AG04450 (cell line): Measurements from ENCODE around the gene CUL4B. TPM values are rescaled to one million over a fixed set of nuclear protein-coding genes. Genes with fewer than 3 reads are reported as not detected.
"Not testable (repeated sequence)": the region's sequence is repeated elsewhere in the genome, so short reads cannot be mapped to it uniquely, and the experiment has no call there.

Source experiments
- CTCF ChIA-PET: fragments of 300-600, 350-600 bp; formaldehyde crosslinking; extraction: SDS; loops from one replicate; lab custom pipeline; 2022; ENCODE audit warnings: antibody characterized with exemption, inconsistent platforms; lab: Charles Lee
- POLR2A ChIA-PET: fragments of 350-600 bp; formaldehyde crosslinking; extraction: SDS; loops from one replicate; lab custom pipeline; 2021; ENCODE audit warnings: antibody characterized with exemption, inconsistent platforms; lab: Yijun Ruan, JAX
- DNase-seq: peaks from one replicate; pipeline ENCODE4 v3.0.0-alpha.2; 2011; ENCODE audit warnings: low read depth, low spot score
- H3K27ac ChIP-seq: one replicate; pipeline ENCODE4 v1.5.1; 2012; ENCODE audit warnings: low read depth, low read length, control low read depth
- H3K27me3 ChIP-seq: one replicate; pipeline ENCODE4 v1.6.0; 2012; ENCODE audit warnings: low read length; ENCODE audit not compliant: control insufficient read depth, insufficient read depth
- H3K4me3 ChIP-seq: 2 replicates; pipeline ENCODE4 v1.5.1; 2011; ENCODE audit warnings: mild to moderate bottlenecking, low read depth, low read length, control low read depth
- H3K9me3 ChIP-seq: 2 replicates; pipeline ENCODE4 v1.5.1; 2012; ENCODE audit warnings: low read length; ENCODE audit not compliant: control insufficient read depth, insufficient read depth
- polyA plus RNA-seq: library from polyadenylated mRNA; depleted of rRNA; stranded (reverse); fragments of >200 nt; gene quantifications from 2 replicates; pipeline ENCODE4 v1.2.3, GENCODE V29; 2011
- TF ChIP-seq, protein P1 (sequence below): IDR thresholded peaks from 2 replicates; pipeline ENCODE4 v1.5.1; 2011; ENCODE audit warnings: low read depth, low read length, control low read depth, inconsistent platforms

CUL4B gene
- polyA plus RNA-seq, 1 experiment = 64.5 TPM

DNA sequence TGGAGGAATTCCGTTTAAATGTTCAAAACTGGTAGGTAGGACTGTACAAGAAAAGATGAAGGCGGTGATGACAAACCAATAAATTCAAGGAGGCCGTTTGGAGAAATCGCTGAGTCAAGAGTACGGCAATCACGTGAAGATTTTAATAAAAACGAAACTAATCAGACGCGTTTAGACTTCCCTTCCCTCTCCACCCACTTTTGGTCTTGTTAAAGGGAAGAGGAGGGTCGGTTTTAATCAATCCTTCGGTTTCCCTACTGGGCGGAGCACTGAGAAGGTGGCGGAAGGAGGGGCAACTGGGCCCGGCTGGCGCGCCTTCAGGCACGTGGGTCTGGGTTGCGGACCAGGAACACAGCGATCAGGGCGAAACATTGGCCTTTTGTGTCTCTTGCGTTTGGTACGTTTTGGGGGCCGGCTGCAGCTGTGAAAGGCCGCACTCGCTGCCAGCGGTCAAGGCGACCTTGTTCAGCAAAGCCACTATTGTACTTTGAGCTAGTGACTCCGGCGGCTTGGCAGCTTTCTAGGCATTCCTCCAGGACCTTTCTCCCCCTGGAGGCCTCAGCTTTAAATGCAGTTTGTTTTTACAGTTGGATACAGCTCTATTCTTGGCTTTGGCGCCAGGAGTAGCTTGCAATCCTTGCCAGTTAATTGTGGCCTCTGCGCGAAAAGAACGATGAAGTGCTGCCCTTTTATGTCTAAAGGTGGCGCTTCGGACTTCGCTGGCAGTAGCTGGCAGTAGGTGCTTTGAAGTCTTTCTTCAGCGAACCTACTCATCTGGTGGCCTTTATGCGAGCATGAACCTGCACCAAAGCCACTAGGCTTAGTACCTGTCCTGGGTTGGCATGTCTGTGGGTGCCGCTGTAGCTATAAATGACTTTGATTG, 74.9 kb downstream of the CUL4B start:
- Histone ChIP-seq H3K27me3 (no peaks in the 10 kb centered on the region), H3K9me3 (no peaks in the 10 kb centered on the region), H3K27ac (peak overlapping the region; percentile 82), H3K4me3 (peak overlapping the region; percentile 61)
- TF ChIP-seq, protein P1, sequence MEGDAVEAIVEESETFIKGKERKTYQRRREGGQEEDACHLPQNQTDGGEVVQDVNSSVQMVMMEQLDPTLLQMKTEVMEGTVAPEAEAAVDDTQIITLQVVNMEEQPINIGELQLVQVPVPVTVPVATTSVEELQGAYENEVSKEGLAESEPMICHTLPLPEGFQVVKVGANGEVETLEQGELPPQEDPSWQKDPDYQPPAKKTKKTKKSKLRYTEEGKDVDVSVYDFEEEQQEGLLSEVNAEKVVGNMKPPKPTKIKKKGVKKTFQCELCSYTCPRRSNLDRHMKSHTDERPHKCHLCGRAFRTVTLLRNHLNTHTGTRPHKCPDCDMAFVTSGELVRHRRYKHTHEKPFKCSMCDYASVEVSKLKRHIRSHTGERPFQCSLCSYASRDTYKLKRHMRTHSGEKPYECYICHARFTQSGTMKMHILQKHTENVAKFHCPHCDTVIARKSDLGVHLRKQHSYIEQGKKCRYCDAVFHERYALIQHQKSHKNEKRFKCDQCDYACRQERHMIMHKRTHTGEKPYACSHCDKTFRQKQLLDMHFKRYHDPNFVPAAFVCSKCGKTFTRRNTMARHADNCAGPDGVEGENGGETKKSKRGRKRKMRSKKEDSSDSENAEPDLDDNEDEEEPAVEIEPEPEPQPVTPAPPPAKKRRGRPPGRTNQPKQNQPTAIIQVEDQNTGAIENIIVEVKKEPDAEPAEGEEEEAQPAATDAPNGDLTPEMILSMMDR = peak; percentile 56
- ChIA-PET CTCF (interaction anchor here (0.5 to 2.6 kb wide), 14 partner anchors 8 to 643 kb away, joined by 3 to 15 read pairs (median 4); no protein-coding TSS in a partner anchor), POLR2A (interaction anchor here (0.6 kb wide), 1 partner anchor 1721 kb away, joined by 5 read pairs; no protein-coding TSS in a partner anchor)
- peak; percentile 32 for DNase-seq

DNA sequence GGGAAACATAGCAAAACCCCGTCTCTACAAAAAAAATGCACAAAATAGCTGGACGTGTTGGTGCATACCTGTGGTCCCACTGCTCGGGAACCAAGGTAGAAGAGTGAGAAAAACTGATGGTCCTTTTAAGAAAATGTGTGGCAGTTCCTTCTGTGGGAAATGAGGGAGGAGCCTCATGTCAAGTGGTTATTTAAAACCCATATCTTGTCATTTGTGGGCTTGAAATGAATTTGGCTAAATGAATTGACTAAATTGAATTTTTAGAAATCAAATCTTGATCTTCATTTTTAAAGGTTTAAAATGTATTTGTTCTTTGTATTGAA, 75.5 kb downstream of the CUL4B start:
- TF ChIP-seq, protein P1 = no peak
- no peaks in the 10 kb centered on the region for H3K9me3 ChIP-seq
- no peaks in the 10 kb centered on the region for H3K27me3 ChIP-seq
- ChIA-PET CTCF (interaction anchor here (1.2 to 2.6 kb wide), 5 partner anchors 9 to 167 kb away, joined by 4 to 15 read pairs (median 5); no protein-coding TSS in a partner anchor), POLR2A (no interaction called here)
- H3K27ac ChIP-seq = no peak overlapping the region
- no peak for DNase-seq
- peak overlapping the region; percentile 61 for H3K4me3 ChIP-seq

DNA sequence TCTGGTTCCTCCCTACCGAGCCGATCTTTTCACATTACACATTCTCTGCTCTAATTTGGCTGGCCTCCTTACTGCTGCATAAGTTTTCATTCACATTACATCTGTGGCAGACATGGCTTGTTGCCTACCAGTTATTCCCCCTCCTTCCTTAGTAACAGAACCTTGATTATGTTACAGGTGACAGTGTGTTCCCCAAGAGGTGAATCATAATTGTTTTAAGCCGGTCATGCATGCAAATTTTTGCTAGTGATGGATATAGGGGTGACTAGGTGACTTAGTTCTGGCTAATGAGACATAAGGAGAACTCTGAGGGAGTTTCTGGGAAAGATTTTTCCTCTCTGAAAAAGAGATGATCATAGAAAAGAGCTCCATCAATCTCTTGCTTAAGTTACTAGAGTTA, 83.3 kb downstream of the CUL4B start:
- no peaks in the 10 kb centered on the region for H3K27me3 ChIP-seq
- no peak overlapping the region for H3K27ac ChIP-seq
- POLR2A ChIA-PET = no interaction called here
- H3K9me3 ChIP-seq = no peaks in the 10 kb centered on the region
- H3K4me3 ChIP-seq = no peak overlapping the region
- no peak for DNase-seq
- TF ChIP-seq, protein P1 = no peak
- CTCF ChIA-PET = interaction anchor here (1.3 kb wide), 1 partner anchor 9 kb away, joined by 4 read pairs; no protein-coding TSS in a partner anchor

DNA sequence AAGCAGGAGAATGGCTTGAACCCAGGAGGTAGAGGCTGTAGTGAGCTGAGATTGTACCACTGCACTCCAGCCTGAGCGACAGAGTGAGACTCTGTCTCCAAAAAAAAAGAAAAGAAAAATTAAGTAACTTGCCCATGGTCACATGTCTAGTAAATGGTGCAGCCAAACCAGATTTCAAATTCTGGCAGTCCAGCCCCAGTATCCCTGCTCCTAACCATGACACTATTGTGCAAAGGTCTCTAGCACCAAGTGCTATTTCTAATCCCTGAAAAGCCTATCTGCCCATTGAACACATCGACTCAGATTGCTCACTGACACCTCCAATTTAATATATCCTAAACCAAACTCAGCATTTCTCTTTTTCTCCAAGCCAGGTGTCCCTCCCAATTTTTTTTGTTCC, 84.0 kb downstream of the CUL4B start:
- H3K27me3 ChIP-seq = no peaks in the 10 kb centered on the region
- TF ChIP-seq, protein P1 = no peak
- no peak overlapping the region for H3K27ac ChIP-seq
- no peaks in the 10 kb centered on the region for H3K9me3 ChIP-seq
- DNase-seq = no peak
- ChIA-PET CTCF (interaction anchor here (2.5 kb wide), 1 partner anchor 9 kb away, joined by 15 read pairs; no protein-coding TSS in a partner anchor), POLR2A (no interaction called here)
- no peak overlapping the region for H3K4me3 ChIP-seq

DNA sequence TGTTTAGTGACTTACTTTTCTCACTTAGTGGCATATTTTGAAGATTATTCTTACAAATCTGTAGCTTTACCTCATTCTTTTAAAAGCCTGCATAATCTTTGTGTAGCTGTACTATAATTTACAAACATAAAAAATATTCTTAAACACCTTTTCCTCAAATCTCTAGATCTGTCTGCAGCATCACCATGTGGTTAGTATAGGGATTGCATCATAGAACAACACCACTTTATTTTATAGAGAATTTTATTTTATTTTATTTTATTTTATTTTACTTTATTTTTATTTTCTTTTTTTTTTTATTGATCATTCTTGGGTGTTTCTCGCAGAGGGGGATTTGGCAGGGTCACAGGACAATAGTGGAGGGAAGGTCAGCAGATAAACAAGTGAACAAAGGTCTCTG, 85.3 kb downstream of the CUL4B start:
- TF ChIP-seq, protein P1 = peak; percentile 54
- POLR2A ChIA-PET, H3K27me3 ChIP-seq, H3K27ac ChIP-seq, H3K4me3 ChIP-seq, H3K9me3 ChIP-seq, DNase-seq: not testable (repeated sequence)
- CTCF ChIA-PET = interaction anchor here (0.6 to 2.5 kb wide), 5 partner anchors 9 to 489 kb away, joined by 3 to 15 read pairs (median 4); no protein-coding TSS in a partner anchor
